Testis (tissue), 3 donors: Measurements from ENCODE around the gene ERC1. TPM values are rescaled to one million over a fixed set of nuclear protein-coding genes. Genes with fewer than 3 reads are reported as not detected.

Experiments
- DNase-seq: peaks from one replicate; pipeline ENCODE4 v3.0.0-alpha.2; 2019
- H3K27ac ChIP-seq, 2 donors: fragments of 200-600 bp; sonication (generic); one replicate each; pipeline ENCODE4 v1.5.1; 2019
- H3K27me3 ChIP-seq: fragments of 200-600 bp; sonication (generic); one replicate; pipeline ENCODE4 v1.5.1; 2019
- H3K36me3 ChIP-seq: fragments of 200-600 bp; sonication (generic); one replicate; pipeline ENCODE4 v1.5.1; 2017; ENCODE audit warnings: low read depth; ENCODE audit errors: missing control alignments
- H3K4me1 ChIP-seq: fragments of 200-600 bp; sonication (generic); one replicate; pipeline ENCODE4 v1.5.1; 2019
- H3K4me3 ChIP-seq, 2 donors: fragments of 200-600 bp; sonication (generic); one replicate each; pipeline ENCODE4 v1.5.1; 2017 to 2019
- H3K9me3 ChIP-seq: fragments of 200-600 bp; sonication (generic); one replicate; pipeline ENCODE4 v1.5.1; 2017
- CTCF ChIP-seq, 3 experiments: fragments of 450-650 bp in 2 of 3; fragments of 200-600 bp in 1 of 3; sonication (generic) in 1 of 3; IDR thresholded peaks; one replicate each; pipeline ENCODE4 v1.5.1; 2016 to 2019; ENCODE audit warnings: antibody characterized with exemption in 3 of 3, mild to moderate bottlenecking in 2 of 3, moderate library complexity in 1 of 3
- POLR2A ChIP-seq: fragments of 450-650 bp; IDR thresholded peaks from one replicate; pipeline ENCODE4 v1.6.1; 2017; ENCODE audit warnings: antibody characterized with exemption, mild to moderate bottlenecking, moderate library complexity
- WGBS, 2 donors: methylation state at CpG; one replicate each; pipeline ENCODE4 v1.1.5; 2018; 5-methylcytosine and 5-hydroxymethylcytosine counted together
- intact Hi-C: fragments of 100-400 bp; cut with DNase I; formaldehyde crosslinking; loops from one replicate; pipeline ENCODE4 v1.15.1; 2023; ENCODE audit warnings: low total_unique reads
- polyA plus RNA-seq: library from polyadenylated mRNA; stranded (reverse); fragments of 350-450 nt; fragmentation: Illumina TruSeq; extraction: RNeasy Lipid Tissue Mini Kit (QIAGEN cat#74804); gene quantifications from one replicate; pipeline ENCODE4 v1.2.3, GENCODE V29; 2014; ENCODE audit warnings: low read depth, low replicate concordance; ENCODE audit not compliant: insufficient read depth
- total RNA-seq, 2 donors: library from RNA; depleted of rRNA; stranded (reverse); fragments of >200 nt; gene quantifications; one replicate each; pipeline ENCODE4 v1.2.3, GENCODE V29; 2016

The ERC1 gene
- total and polyA plus RNA-seq, 3 donors from 2014 or later: 25.8 to 109 (median 106) TPM

GRCh38 chr12:1531654-1532374 is 540.8 kb downstream of the ERC1 start:
- 45 to 48% methylated on average over 19 to 26 of the region's 26 CpGs for whole genome bisulfite sequencing, 2 donors
- no peak for TF ChIP-seq POLR2A
- H3K9me3 ChIP-seq: no peaks in the 10 kb centered on the region
- H3K4me3 ChIP-seq: peak overlapping the region; percentile 47 to 62
- H3K27me3 ChIP-seq: no peaks in the 10 kb centered on the region
- DNase-seq: no peak
- intact Hi-C loops: no loop called here
- H3K4me1 ChIP-seq: no peaks in the 10 kb centered on the region
- no peaks in the 10 kb centered on the region for H3K36me3 ChIP-seq
- no peak overlapping the region for H3K27ac ChIP-seq

- no peaks in the 10 kb centered on the region for H3K27me3 ChIP-seq
Measured at GRCh38 chr12:1532375-1533165, 541.5 kb downstream of the ERC1 start.

GRCh38 chr12:1533205-1533601 is 542.2 kb downstream of the ERC1 start:
- H3K27me3 ChIP-seq: no peaks in the 10 kb centered on the region
- H3K36me3 ChIP-seq: no peaks in the 10 kb centered on the region
- intact Hi-C loops: no loop called here
- WGBS, 2 donors: 72 to 73% methylated on average over 9 of the region's 9 CpGs
- DNase-seq: no peak
- H3K4me1 ChIP-seq: no peaks in the 10 kb centered on the region
- TF ChIP-seq CTCF (IDR thresholded peaks at IDR 0.05): no peak
- no peak for TF ChIP-seq POLR2A
- H3K9me3 ChIP-seq: no peaks in the 10 kb centered on the region
- no peak overlapping the region for H3K27ac ChIP-seq
- no peak overlapping the region for H3K4me3 ChIP-seq

More at GRCh38 chr12:1532375-1533165, 541.5 kb downstream of the ERC1 start:
- TF ChIP-seq POLR2A (no peak), CTCF (IDR thresholded peaks at IDR 0.05) (no peak)
- 62 to 70% methylated on average over 11 of the region's 11 CpGs for WGBS, 2 donors
- H3K36me3 ChIP-seq: no peaks in the 10 kb centered on the region
- H3K4me3 ChIP-seq: no peak overlapping the region
- no peak overlapping the region for H3K27ac ChIP-seq
- H3K4me1 ChIP-seq: no peaks in the 10 kb centered on the region
- no peak for DNase-seq
- H3K9me3 ChIP-seq: no peaks in the 10 kb centered on the region
- intact Hi-C loops: no loop called here

- H3K4me1 ChIP-seq: no peaks in the 10 kb centered on the region
- no peak for DNase-seq
- H3K27me3 ChIP-seq: no peaks in the 10 kb centered on the region
- H3K4me3 ChIP-seq: no peak overlapping the region
- TF ChIP-seq CTCF (IDR thresholded peaks at IDR 0.05): no peak
- no peak for TF ChIP-seq POLR2A
- WGBS, 2 donors: 64 to 74% methylated on average over 16 of the region's 16 CpGs
- intact Hi-C loops: no loop called here
- H3K36me3 ChIP-seq: no peaks in the 10 kb centered on the region
- H3K27ac ChIP-seq: no peak overlapping the region
- no peaks in the 10 kb centered on the region for H3K9me3 ChIP-seq
Measured at GRCh38 chr12:1533602-1534304, 542.7 kb downstream of the ERC1 start.

- intact Hi-C loops: no loop called here
Measured at GRCh38 chr12:1534748-1535147, 543.7 kb downstream of the ERC1 start.

More at GRCh38 chr12:1534748-1535147, 543.7 kb downstream of the ERC1 start:
- H3K27ac ChIP-seq: no peak overlapping the region
- H3K4me1 ChIP-seq: no peaks in the 10 kb centered on the region
- TF ChIP-seq CTCF (IDR thresholded peaks at IDR 0.05) (no peak), POLR2A (no peak)
- no peak for DNase-seq
- H3K9me3 ChIP-seq: no peaks in the 10 kb centered on the region
- WGBS, 2 donors: 92% methylated on average over 2 to 3 of the region's 3 CpGs
- no peak overlapping the region for H3K4me3 ChIP-seq
- no peaks in the 10 kb centered on the region for H3K36me3 ChIP-seq
- no peaks in the 10 kb centered on the region for H3K27me3 ChIP-seq
